PC-9 (cell line): ENCODE measurements around the gene AP4E1.

Source experiments
- EZH2 ChIP-seq: fragments of 200-600 bp; sonication (generic); IDR thresholded peaks from 2 replicates; pipeline ENCODE4 v1.8.0; 2017; ENCODE audit warnings: antibody characterized with exemption, low read depth
- TF ChIP-seq, protein P1 (sequence below): fragments of 200-600 bp; sonication (generic); conservative IDR thresholded peaks from 2 replicates; pipeline ENCODE4 v1.6.1; 2017; ENCODE audit warnings: mixed run types, antibody characterized with exemption, mild to moderate bottlenecking, moderate library complexity

DNA sequence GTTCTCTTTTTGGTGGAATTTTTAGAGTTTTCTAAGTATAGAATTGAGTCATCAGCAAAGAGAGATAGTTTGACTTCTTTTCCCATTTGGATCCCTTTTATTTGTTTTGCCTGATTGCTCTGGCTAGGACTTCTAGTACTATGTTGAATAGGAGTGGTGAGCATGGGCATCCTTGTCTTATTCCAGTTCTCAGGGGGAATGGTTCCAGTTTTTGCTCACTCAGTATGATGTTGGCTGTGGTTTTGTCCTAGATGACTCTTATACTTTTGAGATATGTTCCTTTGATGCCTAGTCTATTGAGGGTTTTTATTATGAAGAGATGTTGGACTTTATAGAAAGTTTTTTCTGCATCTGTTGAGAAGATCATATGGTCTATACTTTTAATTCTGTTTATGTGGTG, 113.7 kb downstream of the AP4E1 start:
- TF ChIP-seq, protein P1, sequence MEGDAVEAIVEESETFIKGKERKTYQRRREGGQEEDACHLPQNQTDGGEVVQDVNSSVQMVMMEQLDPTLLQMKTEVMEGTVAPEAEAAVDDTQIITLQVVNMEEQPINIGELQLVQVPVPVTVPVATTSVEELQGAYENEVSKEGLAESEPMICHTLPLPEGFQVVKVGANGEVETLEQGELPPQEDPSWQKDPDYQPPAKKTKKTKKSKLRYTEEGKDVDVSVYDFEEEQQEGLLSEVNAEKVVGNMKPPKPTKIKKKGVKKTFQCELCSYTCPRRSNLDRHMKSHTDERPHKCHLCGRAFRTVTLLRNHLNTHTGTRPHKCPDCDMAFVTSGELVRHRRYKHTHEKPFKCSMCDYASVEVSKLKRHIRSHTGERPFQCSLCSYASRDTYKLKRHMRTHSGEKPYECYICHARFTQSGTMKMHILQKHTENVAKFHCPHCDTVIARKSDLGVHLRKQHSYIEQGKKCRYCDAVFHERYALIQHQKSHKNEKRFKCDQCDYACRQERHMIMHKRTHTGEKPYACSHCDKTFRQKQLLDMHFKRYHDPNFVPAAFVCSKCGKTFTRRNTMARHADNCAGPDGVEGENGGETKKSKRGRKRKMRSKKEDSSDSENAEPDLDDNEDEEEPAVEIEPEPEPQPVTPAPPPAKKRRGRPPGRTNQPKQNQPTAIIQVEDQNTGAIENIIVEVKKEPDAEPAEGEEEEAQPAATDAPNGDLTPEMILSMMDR: no peak
- no peak for TF ChIP-seq EZH2
